Measurements from ENCODE around the gene SMURF1.
"Not testable (repeated sequence)": the region's sequence is repeated elsewhere in the genome, so short reads cannot be mapped to it uniquely, and the experiment has no call there.

The SMURF1 gene

GRCh38 chr7:99046722-99047121 lies 97.2 kb downstream of the SMURF1 start:
- 0 out of 2 replicates have a peak, but pooled peaks cover 2% of the 10 kb centered on the region for H3K4me1 ChIP-seq (ENCODE audit: insufficient read depth, low read length)
- H3K27ac ChIP-seq (ENCODE audit: low read depth, low read length) = no peak overlapping the region
- no peak overlapping the region for H3K4me3 ChIP-seq (ENCODE audit: low read length)
- no peaks in the 10 kb centered on the region for H3K27me3 ChIP-seq (ENCODE audit: insufficient read depth, low read length)
- no peak overlapping the region for H3K9ac ChIP-seq (ENCODE audit: low read depth, low read length)
- WGBS = 87% methylated on average over 7 of the region's 8 CpGs
- H3K9me3 ChIP-seq (ENCODE audit: insufficient read depth, low read depth, low read length) = no peaks in the 10 kb centered on the region
- peaks cover 88% of the 10 kb centered on the region for H3K36me3 ChIP-seq (ENCODE audit: insufficient read depth, low read length)

DNA sequence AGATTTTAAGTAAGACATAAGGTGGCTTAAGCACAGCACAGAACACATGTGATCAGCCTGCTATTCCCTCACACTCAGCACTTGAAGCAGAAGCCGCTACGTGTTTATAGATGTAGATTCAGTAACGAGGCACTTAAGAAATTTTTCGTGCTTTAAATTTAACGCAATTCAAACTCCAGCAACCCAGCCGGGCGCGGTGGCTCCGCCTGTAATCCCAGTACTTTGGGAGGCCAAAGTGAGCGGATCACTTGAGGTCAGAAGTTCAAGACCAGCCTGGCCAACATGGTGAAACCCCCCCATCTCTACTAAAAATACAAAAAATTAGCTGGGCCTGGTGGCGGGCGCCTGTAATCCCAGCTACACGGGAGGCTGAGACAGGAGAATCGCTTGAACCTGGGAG lies 97.6 kb downstream of the SMURF1 start:
- not testable (repeated sequence) for H3K4me1 ChIP-seq (ENCODE audit: insufficient read depth, low read length); H3K9ac ChIP-seq (ENCODE audit: low read depth, low read length); H3K27ac ChIP-seq (ENCODE audit: low read depth, low read length); H3K27me3 ChIP-seq (ENCODE audit: insufficient read depth, low read length); H3K4me3 ChIP-seq (ENCODE audit: low read length); H3K9me3 ChIP-seq (ENCODE audit: insufficient read depth, low read depth, low read length)
- peaks cover 88% of the 10 kb centered on the region for H3K36me3 ChIP-seq (ENCODE audit: insufficient read depth, low read length)
- 97% methylated on average over 14 of the region's 14 CpGs for WGBS

DNA sequence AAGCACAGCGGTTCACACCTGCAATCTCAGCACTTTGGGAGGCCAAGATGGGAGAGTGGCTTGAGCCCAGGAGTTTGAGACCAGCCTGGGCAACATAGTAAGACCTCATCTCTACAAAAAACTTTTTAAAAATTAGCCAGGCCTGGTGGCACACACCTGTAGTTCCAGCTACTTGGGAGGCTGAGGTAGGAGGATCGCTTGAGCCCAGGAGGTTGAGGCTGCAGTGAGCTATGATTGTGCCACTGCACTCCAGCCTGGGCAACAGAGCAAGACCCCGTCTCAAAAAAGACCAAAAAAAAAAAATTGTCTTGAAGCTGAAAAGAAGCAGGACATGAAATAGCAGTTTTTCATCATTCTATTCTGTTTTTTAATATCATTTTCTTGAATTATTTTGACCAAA lies 99.0 kb downstream of the SMURF1 start:
- H3K27ac ChIP-seq (ENCODE audit: low read depth, low read length); H3K4me1 ChIP-seq (ENCODE audit: insufficient read depth, low read length); H3K27me3 ChIP-seq (ENCODE audit: insufficient read depth, low read length); H3K9ac ChIP-seq (ENCODE audit: low read depth, low read length); H3K9me3 ChIP-seq (ENCODE audit: insufficient read depth, low read depth, low read length); H3K4me3 ChIP-seq (ENCODE audit: low read length): not testable (repeated sequence)
- 95% methylated on average over 3 of the region's 3 CpGs for WGBS
- H3K36me3 ChIP-seq (ENCODE audit: insufficient read depth, low read length) = peaks cover 87% of the 10 kb centered on the region

DNA sequence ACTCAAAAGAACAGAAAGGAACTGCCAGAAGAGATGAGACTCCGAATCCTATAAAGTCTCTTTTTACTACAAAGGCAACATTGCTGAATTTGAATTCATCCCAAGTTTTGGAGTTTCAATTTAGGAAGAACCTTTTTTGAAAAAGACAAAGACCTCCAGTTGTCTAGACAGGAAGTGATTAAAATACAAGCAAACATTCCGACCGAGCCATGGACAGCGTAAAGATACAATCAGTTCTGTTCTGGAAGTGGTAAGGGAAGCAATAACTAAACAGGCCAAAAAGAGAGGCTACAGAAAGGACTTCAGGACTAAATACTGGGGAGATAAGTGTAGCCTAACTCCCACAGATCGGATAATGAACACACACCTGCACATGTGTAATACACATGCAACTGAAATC lies 101.0 kb downstream of the SMURF1 start:
- H3K4me3 ChIP-seq (ENCODE audit: low read length) = no peak overlapping the region
- 96% methylated on average over 5 of the region's 5 CpGs for WGBS
- no peaks in the 10 kb centered on the region for H3K9me3 ChIP-seq (ENCODE audit: insufficient read depth, low read depth, low read length)
- no peak overlapping the region for H3K9ac ChIP-seq (ENCODE audit: low read depth, low read length)
- peaks cover 84% of the 10 kb centered on the region for H3K36me3 ChIP-seq (ENCODE audit: insufficient read depth, low read length)
- no peak overlapping the region for H3K27ac ChIP-seq (ENCODE audit: low read depth, low read length)
- H3K4me1 ChIP-seq (ENCODE audit: insufficient read depth, low read length) = 0 out of 2 replicates have a peak, but pooled peaks cover 2% of the 10 kb centered on the region
- no peaks in the 10 kb centered on the region for H3K27me3 ChIP-seq (ENCODE audit: insufficient read depth, low read length)

DNA sequence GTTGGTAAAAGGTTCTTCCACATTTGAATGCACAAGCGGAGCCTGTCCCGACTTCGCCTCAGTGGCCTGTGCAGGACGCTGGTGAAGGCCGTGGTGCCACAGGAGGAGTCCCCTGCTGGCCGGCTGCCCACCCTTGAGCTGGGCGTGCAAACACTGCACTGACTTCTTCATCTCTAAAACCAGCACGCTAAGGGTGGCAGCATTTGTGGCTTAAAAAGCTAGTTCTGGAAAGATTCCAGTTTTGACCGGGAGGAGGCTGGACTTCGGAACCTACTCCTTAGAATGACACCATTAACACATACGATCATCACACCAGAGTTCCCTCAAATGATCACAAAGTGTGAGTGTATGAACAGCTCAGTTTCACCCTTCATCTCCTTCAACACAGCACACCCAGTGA lies 102.4 kb downstream of the SMURF1 start:
- Histone ChIP-seq H3K27me3 (ENCODE audit: insufficient read depth, low read length) (no peaks in the 10 kb centered on the region), H3K27ac (ENCODE audit: low read depth, low read length) (no peak overlapping the region), H3K36me3 (ENCODE audit: insufficient read depth, low read length) (peaks cover 84% of the 10 kb centered on the region), H3K9ac (ENCODE audit: low read depth, low read length) (no peak overlapping the region), H3K4me1 (ENCODE audit: insufficient read depth, low read length) (no peaks in the 10 kb centered on the region), H3K4me3 (ENCODE audit: low read length) (no peak overlapping the region), H3K9me3 (ENCODE audit: insufficient read depth, low read depth, low read length) (no peaks in the 10 kb centered on the region)
- 96% methylated on average over 11 of the region's 11 CpGs for WGBS

DNA sequence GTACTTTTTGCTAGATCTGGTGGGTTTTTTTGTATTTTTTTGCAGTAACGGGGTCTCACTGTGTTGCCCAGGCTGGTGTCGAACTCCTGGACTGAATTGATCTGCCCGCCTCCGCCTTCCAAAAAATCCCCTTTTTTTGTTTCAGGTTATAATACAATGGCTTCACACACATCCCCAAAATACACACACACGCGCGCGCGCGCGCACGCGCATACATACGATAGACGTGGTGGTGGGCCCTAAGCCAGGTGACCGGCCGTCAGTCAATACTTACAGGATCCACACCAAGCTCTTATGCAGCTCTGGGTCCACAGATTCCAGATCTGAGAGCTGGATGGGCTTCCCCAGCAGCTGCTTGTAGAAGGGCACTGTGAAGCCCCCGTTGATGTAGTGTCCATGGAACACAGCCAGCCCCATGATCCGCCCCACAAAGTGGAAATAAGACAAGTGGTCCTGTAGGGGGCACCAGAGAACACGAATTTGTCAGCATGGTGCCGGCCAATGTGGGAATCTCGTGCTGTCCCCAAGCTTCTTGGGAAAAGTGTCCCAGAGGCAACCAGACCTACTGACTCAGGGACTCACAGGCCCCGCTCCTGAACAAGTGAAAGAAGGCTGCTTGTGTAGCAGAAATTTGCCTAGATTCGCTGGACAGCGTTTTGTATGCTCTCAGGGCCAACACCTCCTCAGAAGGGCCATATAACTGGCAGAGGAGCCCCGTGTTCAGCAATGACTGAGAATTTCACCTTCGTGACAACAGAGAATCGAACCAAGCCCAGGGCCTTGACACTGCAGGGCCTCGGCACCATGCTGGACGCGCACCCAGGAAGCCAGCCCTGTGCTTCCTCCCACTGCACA lies 103.6 kb downstream of the SMURF1 start:
- Histone ChIP-seq H3K36me3 (ENCODE audit: insufficient read depth, low read length) (peaks cover 86% of the 10 kb centered on the region), H3K9me3 (ENCODE audit: insufficient read depth, low read depth, low read length) (no peaks in the 10 kb centered on the region), H3K27me3 (ENCODE audit: insufficient read depth, low read length) (no peaks in the 10 kb centered on the region), H3K27ac (ENCODE audit: low read depth, low read length) (peak overlapping the region; percentile 60; the same call in 1 of the 2 replicates), H3K4me3 (ENCODE audit: low read length) (no peak overlapping the region), H3K4me1 (ENCODE audit: insufficient read depth, low read length) (no peaks in the 10 kb centered on the region), H3K9ac (ENCODE audit: low read depth, low read length) (no peak overlapping the region)
- WGBS = 80% methylated on average over 31 of the region's 31 CpGs

DNA sequence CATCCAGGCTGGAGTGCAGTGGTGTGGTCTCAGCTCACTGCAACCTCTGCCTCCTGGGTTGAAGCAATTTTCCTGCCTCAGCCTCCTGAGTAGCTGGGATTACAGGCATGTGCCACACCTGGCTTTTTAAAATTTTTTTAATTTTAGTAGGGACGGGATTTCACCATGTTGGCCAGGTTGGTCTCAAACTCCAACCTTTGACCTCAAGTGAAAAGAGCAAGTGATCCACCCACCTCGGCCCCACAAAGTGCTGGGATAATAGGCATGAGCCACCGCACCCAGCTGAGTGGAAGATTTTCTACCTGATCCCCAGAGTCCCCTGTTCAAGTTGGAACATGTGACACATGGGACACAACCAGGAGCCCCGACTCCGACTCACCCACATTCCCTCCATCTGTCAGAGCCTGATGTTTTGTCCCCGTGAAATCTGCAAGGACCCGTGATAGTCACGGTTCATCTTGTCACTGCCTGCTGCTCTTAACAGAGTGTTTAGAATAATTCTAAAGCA lies 104.5 kb downstream of the SMURF1 start:
- Histone ChIP-seq H3K4me3 (ENCODE audit: low read length) (no peak overlapping the region), H3K27me3 (ENCODE audit: insufficient read depth, low read length) (no peaks in the 10 kb centered on the region), H3K4me1 (ENCODE audit: insufficient read depth, low read length) (no peaks in the 10 kb centered on the region), H3K27ac (ENCODE audit: low read depth, low read length) (no peak overlapping the region), H3K36me3 (ENCODE audit: insufficient read depth, low read length) (peaks cover 88% of the 10 kb centered on the region), H3K9ac (ENCODE audit: low read depth, low read length) (no peak overlapping the region), H3K9me3 (ENCODE audit: insufficient read depth, low read depth, low read length) (no peaks in the 10 kb centered on the region)
- 96% methylated on average over 8 of the region's 8 CpGs for WGBS

DNA sequence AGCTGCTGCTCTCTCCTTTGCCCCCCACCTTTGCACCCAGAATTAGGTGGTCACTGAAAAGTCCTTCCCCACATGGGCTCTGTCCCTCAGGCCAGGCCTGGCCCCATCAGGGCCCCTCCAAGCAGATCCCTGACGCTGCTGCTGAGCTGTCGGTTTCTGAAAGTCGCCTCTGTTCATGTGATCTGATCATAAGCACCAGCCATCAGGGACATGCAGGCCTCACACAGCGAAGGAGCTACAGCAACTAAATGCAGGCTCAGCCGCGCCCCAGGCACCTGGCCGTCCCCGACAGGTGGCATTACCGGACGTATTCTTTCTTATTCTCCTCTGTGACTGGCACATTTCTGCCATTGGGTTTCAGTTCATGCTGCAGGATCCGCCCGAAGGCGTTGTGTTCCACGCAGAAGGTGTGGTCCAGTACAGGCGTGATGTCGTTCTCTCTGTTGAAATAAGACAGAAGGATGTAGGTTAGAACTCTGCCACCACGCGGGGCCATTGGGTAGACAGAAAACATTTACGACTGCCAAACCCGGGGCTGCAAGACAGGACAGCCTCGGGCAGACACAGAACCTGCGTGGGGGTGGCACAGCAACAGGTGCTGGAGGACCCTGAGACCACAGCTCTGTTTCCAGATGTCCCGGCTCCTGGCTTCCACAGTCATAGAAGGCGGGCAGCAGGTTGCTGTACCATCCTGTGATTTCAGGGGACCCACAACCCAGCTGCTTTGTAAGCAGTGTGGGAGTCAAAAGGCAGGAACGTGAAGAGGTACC lies 105.6 kb downstream of the SMURF1 start:
- peaks cover 87% of the 10 kb centered on the region for H3K36me3 ChIP-seq (ENCODE audit: insufficient read depth, low read length)

GRCh38 chr7:99037327-99037940 lies 106.5 kb downstream of the SMURF1 start:
- H3K9ac ChIP-seq (ENCODE audit: low read depth, low read length) = no peak overlapping the region
- H3K27ac ChIP-seq (ENCODE audit: low read depth, low read length) = no peak overlapping the region
- H3K9me3 ChIP-seq (ENCODE audit: insufficient read depth, low read depth, low read length) = no peaks in the 10 kb centered on the region
- no peaks in the 10 kb centered on the region for H3K27me3 ChIP-seq (ENCODE audit: insufficient read depth, low read length)
- H3K36me3 ChIP-seq (ENCODE audit: insufficient read depth, low read length) = peaks cover 88% of the 10 kb centered on the region
- no peak overlapping the region for H3K4me3 ChIP-seq (ENCODE audit: low read length)
- H3K4me1 ChIP-seq (ENCODE audit: insufficient read depth, low read length) = no peaks in the 10 kb centered on the region
- 96% methylated on average over 16 of the region's 16 CpGs for WGBS

More for the DNA sequence above, 105.6 kb downstream of the SMURF1 start:
- Histone ChIP-seq H3K27me3 (ENCODE audit: insufficient read depth, low read length) (no peaks in the 10 kb centered on the region), H3K4me3 (ENCODE audit: low read length) (no peak overlapping the region), H3K9me3 (ENCODE audit: insufficient read depth, low read depth, low read length) (no peaks in the 10 kb centered on the region), H3K27ac (ENCODE audit: low read depth, low read length) (no peak overlapping the region), H3K4me1 (ENCODE audit: insufficient read depth, low read length) (no peaks in the 10 kb centered on the region), H3K9ac (ENCODE audit: low read depth, low read length) (no peak overlapping the region)
- WGBS = 96% methylated on average over 25 of the region's 25 CpGs

DNA sequence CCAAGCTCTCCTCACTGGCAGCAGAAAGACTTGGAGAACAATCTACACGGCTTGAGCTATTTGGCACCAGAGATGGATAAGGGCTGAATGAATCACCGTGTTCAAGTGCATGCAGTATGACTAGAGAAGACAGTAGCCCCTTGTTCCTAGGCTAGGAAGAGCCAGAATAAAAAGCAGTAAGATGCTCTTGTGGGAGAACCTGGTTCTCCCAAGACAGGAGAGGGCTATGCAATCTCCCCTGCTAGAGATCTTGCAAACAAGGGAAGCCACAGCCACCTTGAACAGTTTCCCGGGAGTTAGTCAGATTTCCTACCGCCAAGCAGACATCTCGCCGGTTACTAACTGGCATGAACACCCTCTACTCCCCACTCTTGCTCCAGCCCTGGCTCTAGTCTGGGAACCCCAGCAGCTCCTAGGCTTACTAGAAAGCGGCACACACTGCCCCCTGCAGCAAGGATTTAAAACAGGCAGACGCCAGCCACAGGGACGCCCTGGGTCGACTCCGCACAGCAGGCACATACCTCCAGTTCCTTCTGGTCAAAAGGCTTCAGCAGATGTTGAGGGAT lies 107.3 kb downstream of the SMURF1 start:
- Histone ChIP-seq H3K27me3 (ENCODE audit: insufficient read depth, low read length) (no peaks in the 10 kb centered on the region), H3K27ac (ENCODE audit: low read depth, low read length) (no peak overlapping the region), H3K9me3 (ENCODE audit: insufficient read depth, low read depth, low read length) (no peaks in the 10 kb centered on the region), H3K36me3 (ENCODE audit: insufficient read depth, low read length) (peaks cover 86% of the 10 kb centered on the region), H3K4me3 (ENCODE audit: low read length) (no peak overlapping the region), H3K4me1 (ENCODE audit: insufficient read depth, low read length) (no peaks in the 10 kb centered on the region), H3K9ac (ENCODE audit: low read depth, low read length) (no peak overlapping the region)
- 88% methylated on average over 11 of the region's 11 CpGs for WGBS

Data from HUES64 (cell line).